B cell (primary cell): ENCODE measurements around the gene CHCHD6. TPM values are rescaled to one million over a fixed set of nuclear protein-coding genes. Genes with fewer than 3 reads are reported as not detected.

ENCODE experiments used
- ATAC-seq: fragments of 200-7000 bp; cut with Tn5 transposase; one replicate; pipeline ENCODE4 v1.10.0; 2021; ENCODE audit warnings: low read depth, mild to moderate bottlenecking, moderate number of reproducible peaks, moderate library complexity
- CTCF ChIA-PET: fragments of 350-600 bp; sonication (Branson Sonifier 250); formaldehyde crosslinking; loops from one replicate; lab custom pipeline; 2021; ENCODE audit warnings: antibody characterized with exemption, inconsistent platforms; lab: Charles Lee
- POLR2A ChIA-PET: fragments of 350-600 bp; sonication (Branson Sonifier 250); formaldehyde crosslinking; loops from one replicate; lab custom pipeline; 2021; ENCODE audit warnings: antibody characterized with exemption; lab: Charles Lee
- DNase-seq: peaks from one replicate; pipeline ENCODE4 v3.0.0; 2013
- H2AFZ ChIP-seq: 2 replicates; pipeline ENCODE4 v1.6.1; 2012; ENCODE audit warnings: mild to moderate bottlenecking, low read depth, low read length; ENCODE audit not compliant: insufficient read depth, poor library complexity, severe bottlenecking
- H3K27ac ChIP-seq, 2 donors: 1 replicate in 1 of 2; 2 replicates in 1 of 2; pipeline ENCODE4 v1.5.1; 2012 to 2013; ENCODE audit warnings: low read length in 2 of 2, mild to moderate bottlenecking in 2 of 2, moderate library complexity in 1 of 2
- H3K27me3 ChIP-seq, 4 experiments: fragments of 200-600 bp in 1 of 4; sonication (generic) in 1 of 4; replicated peaks in 1 of 4; 1 replicate in 2 of 4; 2 replicates in 2 of 4; pipeline versions ENCODE4 v1.6.1 to v1.7.0; 2013 to 2016; ENCODE audit warnings: low read length in 3 of 4, mild to moderate bottlenecking in 2 of 4, mixed read lengths in 1 of 4, moderate library complexity in 1 of 4; ENCODE audit not compliant: insufficient read depth in 4 of 4, control insufficient read depth in 3 of 4; ENCODE audit errors: control extremely low read depth in 1 of 4
- H3K36me3 ChIP-seq, 2 experiments: replicated peaks in 1 of 2; 1 replicate in 1 of 2; 2 replicates in 1 of 2; pipeline versions ENCODE4 v1.6.1 to v1.7.1; 2013; ENCODE audit warnings: low read length in 1 of 2; ENCODE audit not compliant: insufficient read depth in 2 of 2, control insufficient read depth in 1 of 2; ENCODE audit errors: control extremely low read depth in 1 of 2, extremely low read depth in 1 of 2
- H3K4me1 ChIP-seq, 2 donors: fragments of 200-600 bp in 1 of 2; sonication (generic) in 1 of 2; 1 replicate in 1 of 2; 2 replicates in 1 of 2; pipeline versions ENCODE4 v1.5.1 to v1.6.1; 2013 to 2017; ENCODE audit warnings: low read length in 2 of 2; ENCODE audit not compliant: control insufficient read depth in 2 of 2, insufficient read depth in 2 of 2
- H3K4me2 ChIP-seq: replicated peaks from 2 replicates; pipeline ENCODE3; 2012; ENCODE audit warnings: mild to moderate bottlenecking, low read depth, low read length; ENCODE audit not compliant: poor library complexity, severe bottlenecking
- H3K4me3 ChIP-seq, 5 experiments: fragments of 200-600 bp in 1 of 5; sonication (generic) in 1 of 5; 1 replicate in 3 of 5; 2 replicates in 2 of 5; pipeline versions ENCODE4 v1.5.1 to v1.7.0; 2011 to 2016; ENCODE audit warnings: low read length in 4 of 5, mild to moderate bottlenecking in 4 of 5, low read depth in 2 of 5, control low read depth in 1 of 5, moderate library complexity in 1 of 5; ENCODE audit not compliant: insufficient read depth in 1 of 5; ENCODE audit errors: control extremely low read depth in 1 of 5, extremely low read depth in 1 of 5
- H3K79me2 ChIP-seq: fragments of 200-600 bp; sonication (generic); one replicate; pipeline ENCODE4 v1.6.0; 2016; ENCODE audit warnings: low read length; ENCODE audit not compliant: control insufficient read depth, insufficient read depth
- H3K9ac ChIP-seq: fragments of 200-600 bp; sonication (generic); 2 replicates; pipeline ENCODE4 v1.6.1; 2017; ENCODE audit warnings: mild to moderate bottlenecking, low read length, moderate library complexity
- H3K9me3 ChIP-seq, 3 donors: one replicate each; pipeline versions ENCODE4 v1.6.1 to v1.7.1; 2013; ENCODE audit warnings: low read length in 2 of 3; ENCODE audit not compliant: control insufficient read depth in 2 of 3, insufficient read depth in 1 of 3; ENCODE audit errors: control extremely low read depth in 1 of 3
- H4K20me1 ChIP-seq: 2 replicates; pipeline ENCODE4 v1.6.0; 2012; ENCODE audit warnings: mild to moderate bottlenecking, low read length; ENCODE audit not compliant: insufficient read depth, control insufficient read depth, poor library complexity, severe bottlenecking
- H3K27ac Mint-ChIP-seq: one replicate; pipeline ENCODE4 v1.8.0; 2021; ENCODE audit warnings: mixed read lengths
- H3K27me3 Mint-ChIP-seq: one replicate; pipeline ENCODE4 v1.8.0; 2021; ENCODE audit warnings: mixed read lengths
- H3K4me1 Mint-ChIP-seq: one replicate; pipeline ENCODE4 v1.8.0; 2021; ENCODE audit warnings: mixed read lengths
- H3K4me3 Mint-ChIP-seq: one replicate; pipeline ENCODE4 v1.8.0; 2021; ENCODE audit warnings: mixed read lengths
- H3K9me3 Mint-ChIP-seq: one replicate; pipeline ENCODE4 v1.8.0; 2022; ENCODE audit warnings: mixed read lengths; ENCODE audit not compliant: insufficient read depth
- CTCF ChIP-seq: fragments of 200-600 bp; IDR thresholded peaks from one replicate; pipeline ENCODE4 v1.8.0; 2022; ENCODE audit warnings: antibody characterized with exemption, mild to moderate bottlenecking
- EZH2 ChIP-seq: IDR thresholded peaks from 2 replicates; pipeline ENCODE4 v1.6.1; 2012; ENCODE audit warnings: borderline replicate concordance, low read depth, mild to moderate bottlenecking, moderate library complexity, low read length; ENCODE audit not compliant: insufficient read depth, poor library complexity, severe bottlenecking
- WGBS: methylation state at CpG from one replicate; pipeline ENCODE4 v1.1.5; 2013; ENCODE audit warnings: missing lambda C conversion rate; ENCODE audit not compliant: insufficient coverage; 5-methylcytosine and 5-hydroxymethylcytosine counted together
- intact Hi-C: fragments of 100-400 bp; cut with micrococcal nuclease; formaldehyde crosslinking; loops from one replicate; pipeline ENCODE4 v1.10.0; 2022
- polyA plus RNA-seq: library from polyadenylated mRNA; depleted of rRNA; stranded (reverse); fragments of >200 nt; gene quantifications from 2 replicates; pipeline ENCODE4 v1.2.3, GENCODE V29; 2012
- total RNA-seq, 2 donors: library from RNA; stranded (reverse); fragments of 120-200 nt in 1 of 2; gene quantifications; 1 replicate in 1 of 2; 2 replicates in 1 of 2; pipeline versions ENCODE4 v1.2.3 to v1.2.4, GENCODE V29; 2013 to 2022

Gene CHCHD6
- total and polyA plus RNA-seq, 2 donors (not counting 1 experiment from before 2014, with no cell fraction given): 8.0 to 13.5 TPM

GRCh38 chr3:126896968-126897367, 192.9 kb downstream of the CHCHD6 start:
- H3K4me3 Mint-ChIP-seq: no peak overlapping the region
- CTCF ChIA-PET: no interaction called here
- Histone ChIP-seq H3K27me3 (peaks cover 0 to 14% (median 1%) of the 10 kb centered on the region in 4 experiments), H4K20me1 (no peaks in the 10 kb centered on the region), H3K79me2 (no peaks in the 10 kb centered on the region), H3K27ac (no peak overlapping the region), H3K9me3 (no peaks in the 10 kb centered on the region), H3K4me3 (no peak overlapping the region), H3K4me1 (no peaks in the 10 kb centered on the region), H2AFZ (no peak overlapping the region), H3K36me3 (no peaks in the 10 kb centered on the region), H3K9ac (no peak overlapping the region), H3K4me2 (no peak overlapping the region)
- H3K4me1 Mint-ChIP-seq: no peaks in the 10 kb centered on the region
- TF ChIP-seq EZH2 (no peak), CTCF (no peak)
- intact Hi-C loops: no loop called here
- H3K27me3 Mint-ChIP-seq: peaks cover 26% of the 10 kb centered on the region
- POLR2A ChIA-PET: no interaction called here
- no peak for ATAC-seq
- no peak overlapping the region for H3K27ac Mint-ChIP-seq
- WGBS: no CpG with 5 or more reads among the region's 6 CpGs
- DNase-seq: no peak
- no peaks in the 10 kb centered on the region for H3K9me3 Mint-ChIP-seq

GRCh38 chr3:126897943-126898342, 193.9 kb downstream of the CHCHD6 start:
- Histone ChIP-seq H3K4me2 (no peak overlapping the region), H3K9me3 (no peaks in the 10 kb centered on the region), H3K4me3 (no peak overlapping the region), H3K9ac (no peak overlapping the region), H3K79me2 (no peaks in the 10 kb centered on the region), H4K20me1 (no peaks in the 10 kb centered on the region), H3K4me1 (no peaks in the 10 kb centered on the region), H3K27ac (no peak overlapping the region), H3K36me3 (no peaks in the 10 kb centered on the region), H2AFZ (no peak overlapping the region), H3K27me3 (peaks cover 0 to 17% (median 1%) of the 10 kb centered on the region in 4 experiments)
- DNase-seq: no peak
- intact Hi-C loops: no loop called here
- no peak for TF ChIP-seq EZH2
- WGBS: 93% methylated on average over 6 of the region's 7 CpGs
- Mint-ChIP-seq H3K4me3 (no peak overlapping the region), H3K4me1 (no peaks in the 10 kb centered on the region), H3K27me3 (peaks cover 29% of the 10 kb centered on the region), H3K27ac (no peak overlapping the region), H3K9me3 (no peaks in the 10 kb centered on the region)
- no peak for ATAC-seq
- ChIA-PET POLR2A (no interaction called here), CTCF (no interaction called here)
